ENCODE measurements around the gene LIPM.

Gene LIPM

GRCh38 chr10:88854684-88855083 lies 52.2 kb downstream of the LIPM start:
- Histone ChIP-seq H3K36me3 (ENCODE audit: control insufficient read depth in 2 of 2, insufficient read depth in 1 of 2, low read length in 2 of 2) (no peaks in the 10 kb centered on the region), H3K4me3 (ENCODE audit: low read depth, low read length) (no peak overlapping the region), H3K9me3 (ENCODE audit: control insufficient read depth, insufficient read depth, low read depth, low read length) (no peaks in the 10 kb centered on the region), H3K27ac (ENCODE audit: extremely low read depth, low read depth, low read length) (no peak overlapping the region), H3K4me1 (ENCODE audit: control insufficient read depth, insufficient read depth, low read length) (peaks cover 8% of the 10 kb centered on the region; the same call in 1 of the 2 replicates)
- ChIA-PET POLR2A (no interaction called here), CTCF (interaction anchor here (2.0 to 2.9 kb wide), 2 partner anchors 18 to 80 kb away, joined by 5 to 14 read pairs; no protein-coding TSS in a partner anchor)
- no peak for TF ChIP-seq ZNF114 (tag by site-specific recombination; IDR thresholded peaks at IDR 0.05)
- TF ChIP-seq ZNF211 (tag by site-specific recombination; IDR thresholded peaks at IDR 0.05; ENCODE audit: low read depth), result no peak
- TF ChIP-seq, protein P1, sequence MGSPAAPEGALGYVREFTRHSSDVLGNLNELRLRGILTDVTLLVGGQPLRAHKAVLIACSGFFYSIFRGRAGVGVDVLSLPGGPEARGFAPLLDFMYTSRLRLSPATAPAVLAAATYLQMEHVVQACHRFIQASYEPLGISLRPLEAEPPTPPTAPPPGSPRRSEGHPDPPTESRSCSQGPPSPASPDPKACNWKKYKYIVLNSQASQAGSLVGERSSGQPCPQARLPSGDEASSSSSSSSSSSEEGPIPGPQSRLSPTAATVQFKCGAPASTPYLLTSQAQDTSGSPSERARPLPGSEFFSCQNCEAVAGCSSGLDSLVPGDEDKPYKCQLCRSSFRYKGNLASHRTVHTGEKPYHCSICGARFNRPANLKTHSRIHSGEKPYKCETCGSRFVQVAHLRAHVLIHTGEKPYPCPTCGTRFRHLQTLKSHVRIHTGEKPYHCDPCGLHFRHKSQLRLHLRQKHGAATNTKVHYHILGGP (tag by site-specific recombination; IDR thresholded peaks at IDR 0.05), result no peak
- no peak for TF ChIP-seq ZNF174 (tag by site-specific recombination; IDR thresholded peaks at IDR 0.05)
- TF ChIP-seq GLI4 (tag by site-specific recombination; IDR thresholded peaks at IDR 0.05), result no peak

DNA sequence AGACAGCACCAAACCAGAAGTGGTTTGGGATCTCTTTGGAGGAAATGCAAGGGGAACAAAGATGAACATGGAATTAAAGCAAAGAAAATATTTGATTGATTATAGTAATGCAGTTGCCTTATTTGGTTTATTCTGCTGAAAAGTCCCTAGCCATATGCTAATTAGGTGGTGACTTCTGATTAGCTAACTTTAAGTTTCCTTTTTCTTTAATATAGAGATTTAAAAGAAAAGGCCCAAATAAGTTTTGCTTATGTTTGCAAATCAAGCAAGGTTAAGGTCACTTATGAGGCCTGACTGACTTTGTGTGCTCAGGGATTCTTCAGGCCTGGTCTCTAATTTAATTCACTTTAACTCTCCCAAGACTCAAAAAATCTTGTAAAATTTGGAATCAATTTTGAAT lies 55.3 kb downstream of the LIPM start:
- no peaks in the 10 kb centered on the region for H3K36me3 ChIP-seq (ENCODE audit: control insufficient read depth in 2 of 2, insufficient read depth in 1 of 2, low read length in 2 of 2)
- no peak overlapping the region for H3K27ac ChIP-seq (ENCODE audit: extremely low read depth, low read depth, low read length)
- ChIA-PET POLR2A (no interaction called here), CTCF (interaction anchor here (0.5 to 1.7 kb wide), 2 partner anchors 76 to 473 kb away, joined by 3 to 5 read pairs; no protein-coding TSS in a partner anchor)
- H3K9me3 ChIP-seq (ENCODE audit: control insufficient read depth, insufficient read depth, low read depth, low read length), result no peaks in the 10 kb centered on the region
- peaks cover 8% of the 10 kb centered on the region; the same call in 1 of the 2 replicates for H3K4me1 ChIP-seq (ENCODE audit: control insufficient read depth, insufficient read depth, low read length)
- TF ChIP-seq MYNN (tag by site-specific recombination; IDR thresholded peaks at IDR 0.05; ENCODE audit: borderline replicate concordance) (no peak), TCF7L2 (IDR thresholded peaks at IDR 0.05; ENCODE audit: borderline replicate concordance, low read depth, low read length) (no peak), ZFP69B (tag by site-specific recombination; IDR thresholded peaks at IDR 0.05) (no peak), ZSCAN30 (tag by site-specific recombination; IDR thresholded peaks at IDR 0.05) (no peak), ZNF394 (tag by site-specific recombination; IDR thresholded peaks at IDR 0.05; ENCODE audit: borderline replicate concordance) (no peak), ZNF585B (tag by site-specific recombination; IDR thresholded peaks at IDR 0.05) (no peak), ZNF132 (tag by site-specific recombination; IDR thresholded peaks at IDR 0.05; ENCODE audit: borderline replicate concordance) (no peak), ZFP41 (tag by site-specific recombination; IDR thresholded peaks at IDR 0.05; ENCODE audit: borderline replicate concordance) (no peak), ZFHX2 (tag by site-specific recombination; conservative IDR thresholded peaks at IDR 0.05) (no peak), ZNF138 (tag by site-specific recombination; IDR thresholded peaks at IDR 0.05; ENCODE audit: borderline replicate concordance) (no peak), ZNF114 (tag by site-specific recombination; IDR thresholded peaks at IDR 0.05) (no peak), BCL11B (tag by site-specific recombination; IDR thresholded peaks at IDR 0.05; ENCODE audit: low read depth) (no peak), ZNF837 (tag by site-specific recombination; IDR thresholded peaks at IDR 0.05) (no peak), ZNF843 (tag by site-specific recombination; IDR thresholded peaks at IDR 0.05) (no peak)
- TF ChIP-seq, protein P2, sequence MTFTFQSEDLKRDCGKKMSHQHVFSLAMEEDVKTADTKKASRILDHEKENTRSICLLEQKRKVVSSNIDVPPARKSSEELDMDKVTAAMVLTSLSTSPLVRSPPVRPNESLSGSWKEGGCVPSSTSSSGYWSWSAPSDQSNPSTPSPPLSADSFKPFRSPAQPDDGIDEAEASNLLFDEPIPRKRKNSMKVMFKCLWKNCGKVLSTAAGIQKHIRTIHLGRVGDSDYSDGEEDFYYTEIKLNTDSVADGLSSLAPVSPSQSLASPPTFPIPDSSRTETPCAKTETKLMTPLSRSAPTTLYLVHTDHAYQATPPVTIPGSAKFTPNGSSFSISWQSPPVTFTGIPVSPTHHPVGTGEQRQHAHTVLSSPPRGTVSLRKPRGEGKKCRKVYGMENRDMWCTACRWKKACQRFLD (tag by site-specific recombination; IDR thresholded peaks at IDR 0.05), result no peak
- no peak overlapping the region for H3K4me3 ChIP-seq (ENCODE audit: low read depth, low read length)

- Histone ChIP-seq H3K27ac (ENCODE audit: extremely low read depth, low read depth, low read length) (no peak overlapping the region), H3K9me3 (ENCODE audit: control insufficient read depth, insufficient read depth, low read depth, low read length) (no peaks in the 10 kb centered on the region), H3K4me3 (ENCODE audit: low read depth, low read length) (no peak overlapping the region), H3K4me1 (ENCODE audit: control insufficient read depth, insufficient read depth, low read length) (peaks cover 8% of the 10 kb centered on the region; the same call in 1 of the 2 replicates), H3K36me3 (ENCODE audit: control insufficient read depth in 2 of 2, insufficient read depth in 1 of 2, low read length in 2 of 2) (no peaks in the 10 kb centered on the region)
- ChIA-PET POLR2A (no interaction called here), CTCF (interaction anchor here (0.5 to 1.0 kb wide), 5 partner anchors 20 to 1989 kb away, joined by 3 read pairs; no protein-coding TSS in a partner anchor)
- no peak for TF ChIP-seq ZBTB1 (tag by site-specific recombination; IDR thresholded peaks at IDR 0.05)
- TF ChIP-seq, protein P3, sequence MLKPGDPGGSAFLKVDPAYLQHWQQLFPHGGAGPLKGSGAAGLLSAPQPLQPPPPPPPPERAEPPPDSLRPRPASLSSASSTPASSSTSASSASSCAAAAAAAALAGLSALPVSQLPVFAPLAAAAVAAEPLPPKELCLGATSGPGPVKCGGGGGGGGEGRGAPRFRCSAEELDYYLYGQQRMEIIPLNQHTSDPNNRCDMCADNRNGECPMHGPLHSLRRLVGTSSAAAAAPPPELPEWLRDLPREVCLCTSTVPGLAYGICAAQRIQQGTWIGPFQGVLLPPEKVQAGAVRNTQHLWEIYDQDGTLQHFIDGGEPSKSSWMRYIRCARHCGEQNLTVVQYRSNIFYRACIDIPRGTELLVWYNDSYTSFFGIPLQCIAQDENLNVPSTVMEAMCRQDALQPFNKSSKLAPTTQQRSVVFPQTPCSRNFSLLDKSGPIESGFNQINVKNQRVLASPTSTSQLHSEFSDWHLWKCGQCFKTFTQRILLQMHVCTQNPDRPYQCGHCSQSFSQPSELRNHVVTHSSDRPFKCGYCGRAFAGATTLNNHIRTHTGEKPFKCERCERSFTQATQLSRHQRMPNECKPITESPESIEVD (tag by site-specific recombination; IDR thresholded peaks at IDR 0.05), result 0 out of 2 replicates have a peak, but pooled peaks have one; percentile 6
- TF ChIP-seq ZNF670 (tag by site-specific recombination; IDR thresholded peaks at IDR 0.05; ENCODE audit: low read depth), result no peak
- no peak for TF ChIP-seq ZNF48 (tag by site-specific recombination; IDR thresholded peaks at IDR 0.05)
- TF ChIP-seq, protein P4, sequence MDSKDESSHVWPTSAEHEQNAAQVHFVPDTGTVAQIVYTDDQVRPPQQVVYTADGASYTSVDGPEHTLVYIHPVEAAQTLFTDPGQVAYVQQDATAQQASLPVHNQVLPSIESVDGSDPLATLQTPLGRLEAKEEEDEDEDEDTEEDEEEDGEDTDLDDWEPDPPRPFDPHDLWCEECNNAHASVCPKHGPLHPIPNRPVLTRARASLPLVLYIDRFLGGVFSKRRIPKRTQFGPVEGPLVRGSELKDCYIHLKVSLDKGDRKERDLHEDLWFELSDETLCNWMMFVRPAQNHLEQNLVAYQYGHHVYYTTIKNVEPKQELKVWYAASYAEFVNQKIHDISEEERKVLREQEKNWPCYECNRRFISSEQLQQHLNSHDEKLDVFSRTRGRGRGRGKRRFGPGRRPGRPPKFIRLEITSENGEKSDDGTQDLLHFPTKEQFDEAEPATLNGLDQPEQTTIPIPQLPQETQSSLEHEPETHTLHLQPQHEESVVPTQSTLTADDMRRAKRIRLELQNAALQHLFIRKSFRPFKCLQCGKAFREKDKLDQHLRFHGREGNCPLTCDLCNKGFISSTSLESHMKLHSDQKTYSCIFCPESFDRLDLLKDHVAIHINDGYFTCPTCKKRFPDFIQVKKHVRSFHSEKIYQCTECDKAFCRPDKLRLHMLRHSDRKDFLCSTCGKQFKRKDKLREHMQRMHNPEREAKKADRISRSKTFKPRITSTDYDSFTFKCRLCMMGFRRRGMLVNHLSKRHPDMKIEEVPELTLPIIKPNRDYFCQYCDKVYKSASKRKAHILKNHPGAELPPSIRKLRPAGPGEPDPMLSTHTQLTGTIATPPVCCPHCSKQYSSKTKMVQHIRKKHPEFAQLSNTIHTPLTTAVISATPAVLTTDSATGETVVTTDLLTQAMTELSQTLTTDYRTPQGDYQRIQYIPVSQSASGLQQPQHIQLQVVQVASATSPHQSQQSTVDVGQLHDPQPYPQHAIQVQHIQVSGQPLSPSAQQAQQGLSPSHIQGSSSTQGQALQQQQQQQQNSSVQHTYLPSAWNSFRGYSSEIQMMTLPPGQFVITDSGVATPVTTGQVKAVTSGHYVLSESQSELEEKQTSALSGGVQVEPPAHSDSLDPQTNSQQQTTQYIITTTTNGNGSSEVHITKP (tag by site-specific recombination; IDR thresholded peaks at IDR 0.05), result no peak
- no peak for TF ChIP-seq ZNF473 (tag by site-specific recombination; IDR thresholded peaks at IDR 0.05)
Measured at GRCh38 chr10:88858491-88858890, 56.0 kb downstream of the LIPM start.

Measured in HEK293 (cell line).